ENCODE data around the gene INSM1. TPM values are rescaled to one million over a fixed set of nuclear protein-coding genes. Genes with fewer than 3 reads are reported as not detected.

Gene INSM1
- total RNA-seq, 1 donor = not detected

- no peak for TF ChIP-seq CTCF (IDR thresholded peaks at IDR 0.05; ENCODE audit: insufficient read depth, low read depth, low read length)
- H3K4me3 ChIP-seq (ENCODE audit: low read depth, low read length) = no peak overlapping the region
- no peak for DNase-seq (ENCODE audit: low read depth)
Observed at GRCh38 chr20:20365480-20366161, 2.3 kb upstream of the INSM1 start.

- DNase-seq (ENCODE audit: low read depth) = no peak
- TF ChIP-seq CTCF (IDR thresholded peaks at IDR 0.05; ENCODE audit: insufficient read depth, low read depth, low read length) = no peak
- no peak overlapping the region for H3K4me3 ChIP-seq (ENCODE audit: low read depth, low read length)
Observed at GRCh38 chr20:20366551-20366875, 1.4 kb upstream of the INSM1 start.

DNA sequence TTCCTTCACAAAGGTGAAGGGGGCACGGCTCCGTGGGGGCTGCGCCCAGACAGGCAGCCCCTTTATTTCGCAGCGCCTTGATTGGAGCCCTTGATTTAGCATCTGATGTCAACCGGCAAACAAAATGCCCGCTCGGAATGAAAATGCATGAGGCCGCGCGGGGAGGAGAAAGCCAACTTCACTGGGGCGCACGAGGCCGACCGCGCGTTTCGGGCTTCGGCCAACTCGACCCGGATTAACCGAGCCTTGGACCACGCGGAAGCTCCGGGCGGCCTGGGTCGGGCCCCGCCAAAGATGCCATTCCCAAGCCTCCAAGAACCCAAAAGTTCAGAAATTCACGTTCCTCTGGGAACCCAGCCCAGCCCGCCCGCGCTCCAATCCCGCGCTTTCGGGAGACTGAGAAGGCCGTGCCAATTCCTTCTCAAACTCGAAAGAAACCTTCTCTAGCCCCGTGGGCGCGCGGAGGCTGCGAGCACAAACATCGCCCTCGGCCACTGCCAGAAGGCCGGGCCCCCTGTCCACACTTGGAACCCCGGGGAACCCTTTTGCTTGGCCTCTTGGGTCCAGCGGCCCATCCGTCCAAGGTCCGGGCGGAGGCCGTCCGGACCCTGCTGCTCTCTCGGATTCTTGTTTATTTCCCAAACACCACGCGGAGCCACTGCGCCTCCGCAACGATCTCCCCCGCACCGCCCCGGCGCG is 879 bp upstream of the INSM1 start:
- H3K4me3 ChIP-seq (ENCODE audit: low read depth, low read length) = no peak overlapping the region
- no peak for TF ChIP-seq CTCF (IDR thresholded peaks at IDR 0.05; ENCODE audit: insufficient read depth, low read depth, low read length)
- DNase-seq (ENCODE audit: low read depth) = no peak

DNA sequence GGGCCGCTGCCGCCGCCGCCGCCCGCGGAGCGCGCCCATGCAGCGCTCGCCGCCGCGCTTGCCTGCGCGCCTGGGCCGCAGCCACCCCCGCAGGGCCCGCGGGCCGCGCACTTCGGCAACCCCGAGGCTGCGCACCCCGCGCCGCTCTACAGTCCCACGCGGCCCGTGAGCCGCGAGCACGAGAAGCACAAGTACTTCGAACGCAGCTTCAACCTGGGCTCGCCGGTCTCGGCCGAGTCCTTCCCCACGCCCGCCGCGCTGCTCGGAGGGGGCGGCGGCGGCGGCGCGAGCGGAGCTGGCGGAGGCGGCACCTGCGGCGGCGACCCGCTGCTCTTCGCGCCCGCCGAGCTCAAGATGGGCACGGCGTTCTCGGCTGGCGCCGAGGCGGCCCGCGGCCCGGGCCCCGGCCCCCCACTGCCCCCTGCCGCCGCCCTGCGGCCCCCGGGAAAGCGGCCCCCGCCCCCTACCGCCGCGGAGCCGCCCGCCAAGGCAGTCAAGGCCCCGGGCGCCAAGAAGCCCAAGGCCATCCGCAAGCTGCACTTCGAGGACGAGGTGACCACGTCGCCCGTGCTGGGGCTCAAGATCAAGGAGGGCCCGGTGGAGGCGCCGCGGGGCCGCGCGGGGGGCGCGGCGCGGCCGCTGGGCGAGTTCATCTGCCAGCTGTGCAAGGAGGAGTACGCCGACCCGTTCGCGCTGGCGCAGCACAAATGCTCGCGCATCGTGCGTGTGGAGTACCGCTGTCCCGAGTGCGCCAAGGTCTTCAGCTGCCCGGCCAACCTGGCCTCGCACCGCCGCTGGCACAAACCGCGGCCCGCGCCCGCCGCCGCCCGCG is 730 bp downstream of the INSM1 start:
- DNase-seq (ENCODE audit: low read depth) = no peak
- H3K4me3 ChIP-seq (ENCODE audit: low read depth, low read length) = no peak overlapping the region
- no peak for TF ChIP-seq CTCF (IDR thresholded peaks at IDR 0.05; ENCODE audit: insufficient read depth, low read depth, low read length)

DNA sequence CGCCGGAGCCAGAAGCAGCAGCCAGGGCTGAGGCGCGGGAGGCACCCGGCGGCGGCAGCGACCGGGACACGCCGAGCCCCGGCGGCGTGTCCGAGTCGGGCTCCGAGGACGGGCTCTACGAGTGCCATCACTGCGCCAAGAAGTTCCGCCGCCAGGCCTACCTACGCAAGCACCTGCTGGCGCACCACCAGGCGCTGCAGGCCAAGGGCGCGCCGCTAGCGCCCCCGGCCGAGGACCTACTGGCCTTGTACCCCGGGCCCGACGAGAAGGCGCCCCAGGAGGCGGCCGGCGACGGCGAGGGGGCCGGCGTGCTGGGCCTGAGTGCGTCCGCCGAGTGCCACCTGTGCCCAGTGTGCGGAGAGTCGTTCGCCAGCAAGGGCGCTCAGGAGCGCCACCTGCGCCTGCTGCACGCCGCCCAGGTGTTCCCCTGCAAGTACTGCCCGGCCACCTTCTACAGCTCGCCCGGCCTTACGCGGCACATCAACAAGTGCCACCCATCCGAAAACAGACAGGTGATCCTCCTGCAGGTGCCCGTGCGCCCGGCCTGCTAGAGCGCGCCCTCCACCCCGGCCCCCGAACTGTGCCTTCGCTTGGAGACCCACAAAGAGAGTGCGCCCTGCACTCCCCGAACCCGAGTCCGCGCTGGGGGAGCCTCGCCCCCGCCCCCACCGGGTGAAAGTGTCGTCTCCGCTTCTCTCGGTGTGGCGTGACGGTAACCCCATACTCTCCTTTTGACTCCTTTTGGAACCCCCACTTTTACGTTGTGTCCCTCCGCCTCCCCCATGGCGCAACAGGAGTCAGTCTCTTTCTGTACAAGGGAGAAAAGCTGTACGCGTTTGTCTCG is 1.6 kb downstream of the INSM1 start:
- DNase-seq (ENCODE audit: low read depth) = no peak
- H3K4me3 ChIP-seq (ENCODE audit: low read depth, low read length) = no peak overlapping the region
- no peak for TF ChIP-seq CTCF (IDR thresholded peaks at IDR 0.05; ENCODE audit: insufficient read depth, low read depth, low read length)

- H3K4me3 ChIP-seq (ENCODE audit: low read depth, low read length) = no peak overlapping the region
- no peak for TF ChIP-seq CTCF (IDR thresholded peaks at IDR 0.05; ENCODE audit: insufficient read depth, low read depth, low read length)
- DNase-seq (ENCODE audit: low read depth) = no peak
Observed at GRCh38 chr20:20370094-20370575, 2.2 kb downstream of the INSM1 start.
